ENCODE results near the gene EMC6. TPM values are rescaled to one million over a fixed set of nuclear protein-coding genes. Genes with fewer than 3 reads are reported as not detected.
"Not testable (repeated sequence)": the region's sequence is repeated elsewhere in the genome, so short reads cannot be mapped to it uniquely, and the experiment has no call there.

The EMC6 gene
- total RNA-seq, 1 donor from 2014 or later, result 15.3 TPM

GRCh38 chr17:3681057-3681456 lies 12.4 kb downstream of the EMC6 start:
- no peak for DNase-seq (ENCODE audit: low read depth)

GRCh38 chr17:3681565-3681964 lies 13.0 kb downstream of the EMC6 start:
- DNase-seq (ENCODE audit: low read depth), result no peak

GRCh38 chr17:3682033-3682432 lies 13.4 kb downstream of the EMC6 start:
- DNase-seq (ENCODE audit: low read depth), result no peak

GRCh38 chr17:3683054-3683511 lies 14.5 kb downstream of the EMC6 start:
- DNase-seq (ENCODE audit: low read depth), result no peak

GRCh38 chr17:3685174-3685573 lies 16.6 kb downstream of the EMC6 start:
- DNase-seq (ENCODE audit: low read depth), result no peak

- DNase-seq (ENCODE audit: low read depth), result no peak
Measured at GRCh38 chr17:3688027-3688553, 19.5 kb downstream of the EMC6 start.

- DNase-seq (ENCODE audit: low read depth), result no peak
Measured at GRCh38 chr17:3688852-3689261, 20.2 kb downstream of the EMC6 start.

- DNase-seq (ENCODE audit: low read depth), result no peak
Measured at GRCh38 chr17:3689262-3690093, 20.9 kb downstream of the EMC6 start.

- DNase-seq (ENCODE audit: low read depth), result no peak
Measured at GRCh38 chr17:3690094-3690715, 21.6 kb downstream of the EMC6 start.

GRCh38 chr17:3691617-3692067 lies 23.0 kb downstream of the EMC6 start:
- DNase-seq (ENCODE audit: low read depth), result no peak

GRCh38 chr17:3692346-3692745 lies 23.7 kb downstream of the EMC6 start:
- DNase-seq (ENCODE audit: low read depth), result no peak

GRCh38 chr17:3693141-3693540 lies 24.5 kb downstream of the EMC6 start:
- no peak for DNase-seq (ENCODE audit: low read depth)

GRCh38 chr17:3693829-3694231 lies 25.2 kb downstream of the EMC6 start:
- no peak for DNase-seq (ENCODE audit: low read depth)

- no peak for DNase-seq (ENCODE audit: low read depth)
Measured at GRCh38 chr17:3695129-3695722, 26.6 kb downstream of the EMC6 start.

GRCh38 chr17:3695723-3696411 lies 27.3 kb downstream of the EMC6 start, which contains the start of gene P2RX5:
Gene P2RX5 (minus strand): TSS chr17:3696155. CDS start chr17:3696005, 150 bp downstream.
- DNase-seq (ENCODE audit: low read depth), result no peak

- DNase-seq (ENCODE audit: low read depth), result no peak
Measured at GRCh38 chr17:3697103-3697476, 28.5 kb downstream of the EMC6 start.

GRCh38 chr17:3698139-3698538 lies 29.5 kb downstream of the EMC6 start:
- no peak for DNase-seq (ENCODE audit: low read depth)

- DNase-seq (ENCODE audit: low read depth), result no peak
Measured at GRCh38 chr17:3699951-3700350, 31.3 kb downstream of the EMC6 start.

GRCh38 chr17:3702041-3702539 lies 33.5 kb downstream of the EMC6 start:
- not testable (repeated sequence) for DNase-seq (ENCODE audit: low read depth)

- no peak for DNase-seq (ENCODE audit: low read depth)
Measured at GRCh38 chr17:3704931-3705717, 36.5 kb downstream of the EMC6 start.

- DNase-seq (ENCODE audit: low read depth), result not testable (repeated sequence)
Measured at GRCh38 chr17:3705718-3705984, 37.0 kb downstream of the EMC6 start.

Data from renal cortical epithelial cell (primary cell).